Type B pancreatic cell (in vitro differentiated cells): Measurements from ENCODE around the gene CYP24A1. TPM values are rescaled to one million over a fixed set of nuclear protein-coding genes. Genes with fewer than 3 reads are reported as not detected.
"Not testable (repeated sequence)": the region's sequence is repeated elsewhere in the genome, so short reads cannot be mapped to it uniquely, and the experiment has no call there.

Experiments used
- DNase-seq: peaks from one replicate; pipeline ENCODE4 v3.0.0; 2021; ENCODE audit warnings: mixed read lengths; ENCODE audit not compliant: unreplicated experiment; ENCODE audit errors: extremely low spot score
- H3K27ac Mint-ChIP-seq: 2 replicates; pipeline ENCODE4 v1.8.0; 2021; ENCODE audit warnings: mild to moderate bottlenecking, mixed read lengths
- H3K27me3 Mint-ChIP-seq: 2 replicates; pipeline ENCODE4 v1.8.0; 2021; ENCODE audit warnings: mixed read lengths
- H3K36me3 Mint-ChIP-seq: 2 replicates; pipeline ENCODE4 v1.8.0; 2021; ENCODE audit warnings: mixed read lengths
- H3K4me1 Mint-ChIP-seq: one replicate; pipeline ENCODE4 v1.8.0; 2021; ENCODE audit warnings: mixed read lengths; ENCODE audit not compliant: unreplicated experiment
- H3K4me3 Mint-ChIP-seq: 2 replicates; pipeline ENCODE4 v1.8.0; 2021; ENCODE audit warnings: mild to moderate bottlenecking, mixed read lengths
- H3K9me3 Mint-ChIP-seq: 2 replicates; pipeline ENCODE4 v1.8.0; 2021; ENCODE audit warnings: mixed read lengths
- CTCF ChIP-seq: fragments of 200-600 bp; sonication (generic); conservative IDR thresholded peaks from 2 replicates; pipeline ENCODE4 v1.5.0; 2021; ENCODE audit warnings: antibody characterized with exemption, mild to moderate bottlenecking
- total RNA-seq: library from RNA; stranded (reverse); gene quantifications from 2 replicates; pipeline ENCODE4 v1.2.1, GENCODE V29; 2021; ENCODE audit warnings: low replicate concordance

CYP24A1 gene
- total RNA-seq, 1 donor from 2014 or later: 7.1 TPM

- Mint-ChIP-seq H3K4me1 (peaks cover 21% of the 10 kb centered on the region), H3K27ac (peak overlapping the region; percentile 24), H3K4me3 (no peak overlapping the region), H3K27me3 (no peaks in the 10 kb centered on the region), H3K36me3 (no peaks in the 10 kb centered on the region), H3K9me3 (no peaks in the 10 kb centered on the region)
- TF ChIP-seq CTCF: no peak
- DNase-seq: no peak
These were observed 45.8 kb downstream of the CYP24A1 start for GRCh38 chr20:54127855-54128574.

DNA sequence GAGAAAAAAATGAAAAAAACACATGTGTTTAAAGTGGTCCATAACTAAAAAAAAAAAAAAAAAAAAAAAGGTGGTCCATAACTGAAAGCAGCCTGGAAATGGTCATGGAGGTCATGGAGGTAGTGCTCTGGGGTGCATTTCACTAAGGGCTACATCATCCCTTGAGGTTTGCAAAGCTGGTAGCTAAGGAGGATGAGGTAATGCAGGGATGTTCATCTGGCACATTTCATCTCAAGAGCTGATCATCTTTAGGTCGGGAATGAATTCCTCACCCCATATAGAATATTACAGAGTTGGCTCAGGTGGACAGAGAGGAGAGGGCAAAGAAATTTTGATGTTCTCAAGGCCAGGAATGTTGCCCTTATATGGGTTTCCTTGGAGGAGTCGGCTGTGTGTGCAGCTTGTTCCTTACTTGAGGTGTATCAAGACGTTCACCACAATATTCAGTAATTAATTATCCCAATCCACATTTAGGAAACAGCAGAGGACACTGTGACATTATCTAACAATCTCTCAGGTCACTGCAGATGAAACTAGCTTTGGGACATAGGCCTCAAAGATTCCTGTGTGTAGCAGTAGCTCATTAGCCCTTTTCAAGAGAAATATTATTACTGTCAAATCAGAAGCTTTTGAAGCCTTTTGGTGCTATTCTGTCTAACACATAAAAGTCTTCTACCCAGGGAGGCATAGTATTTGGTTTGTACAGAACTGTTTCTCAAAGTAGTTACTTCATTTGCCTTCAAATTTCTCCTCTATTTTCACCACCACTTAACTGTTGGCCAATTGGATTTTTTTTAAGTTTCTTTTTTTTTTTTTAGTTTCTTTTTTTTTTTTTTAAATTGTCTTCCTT, 46.8 kb downstream of the CYP24A1 start:
- TF ChIP-seq CTCF: no peak
- H3K27ac Mint-ChIP-seq: no peak overlapping the region
- H3K36me3 Mint-ChIP-seq: no peaks in the 10 kb centered on the region
- H3K9me3 Mint-ChIP-seq: no peaks in the 10 kb centered on the region
- no peak overlapping the region for H3K4me3 Mint-ChIP-seq
- H3K27me3 Mint-ChIP-seq: no peaks in the 10 kb centered on the region
- peaks cover 20% of the 10 kb centered on the region for H3K4me1 Mint-ChIP-seq
- DNase-seq: no peak

DNA sequence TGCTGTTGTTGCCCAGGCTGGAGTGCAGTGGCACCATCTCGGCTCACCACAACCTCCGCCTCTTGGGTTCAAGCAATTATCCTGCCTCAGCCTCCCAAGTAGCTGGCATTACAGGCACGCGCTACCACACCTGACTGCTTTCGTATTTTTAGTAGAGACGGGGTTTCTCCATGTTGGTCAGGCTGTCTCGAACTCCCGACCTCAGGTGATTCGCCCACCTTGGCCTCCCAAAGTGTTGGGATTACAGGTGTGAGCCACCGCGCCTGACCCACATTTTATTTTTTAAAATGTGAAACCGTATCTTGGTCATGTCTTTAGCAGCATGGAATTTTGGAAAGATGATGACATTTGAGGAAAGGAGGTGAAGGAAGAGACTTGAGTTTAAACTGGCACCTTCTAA, 47.5 kb downstream of the CYP24A1 start:
- not testable (repeated sequence) for H3K27ac Mint-ChIP-seq, H3K4me3 Mint-ChIP-seq, H3K9me3 Mint-ChIP-seq, DNase-seq, H3K36me3 Mint-ChIP-seq, H3K27me3 Mint-ChIP-seq
- peaks cover 20% of the 10 kb centered on the region for H3K4me1 Mint-ChIP-seq

- TF ChIP-seq CTCF: no peak
- Mint-ChIP-seq H3K27me3 (no peaks in the 10 kb centered on the region), H3K9me3 (no peaks in the 10 kb centered on the region), H3K4me1 (peaks cover 20% of the 10 kb centered on the region), H3K4me3 (peak overlapping the region; percentile 32), H3K27ac (peak overlapping the region; percentile 98), H3K36me3 (no peaks in the 10 kb centered on the region)
- DNase-seq: peak; percentile 71
These were observed 50.1 kb downstream of the CYP24A1 start for GRCh38 chr20:54123587-54124180.

DNA sequence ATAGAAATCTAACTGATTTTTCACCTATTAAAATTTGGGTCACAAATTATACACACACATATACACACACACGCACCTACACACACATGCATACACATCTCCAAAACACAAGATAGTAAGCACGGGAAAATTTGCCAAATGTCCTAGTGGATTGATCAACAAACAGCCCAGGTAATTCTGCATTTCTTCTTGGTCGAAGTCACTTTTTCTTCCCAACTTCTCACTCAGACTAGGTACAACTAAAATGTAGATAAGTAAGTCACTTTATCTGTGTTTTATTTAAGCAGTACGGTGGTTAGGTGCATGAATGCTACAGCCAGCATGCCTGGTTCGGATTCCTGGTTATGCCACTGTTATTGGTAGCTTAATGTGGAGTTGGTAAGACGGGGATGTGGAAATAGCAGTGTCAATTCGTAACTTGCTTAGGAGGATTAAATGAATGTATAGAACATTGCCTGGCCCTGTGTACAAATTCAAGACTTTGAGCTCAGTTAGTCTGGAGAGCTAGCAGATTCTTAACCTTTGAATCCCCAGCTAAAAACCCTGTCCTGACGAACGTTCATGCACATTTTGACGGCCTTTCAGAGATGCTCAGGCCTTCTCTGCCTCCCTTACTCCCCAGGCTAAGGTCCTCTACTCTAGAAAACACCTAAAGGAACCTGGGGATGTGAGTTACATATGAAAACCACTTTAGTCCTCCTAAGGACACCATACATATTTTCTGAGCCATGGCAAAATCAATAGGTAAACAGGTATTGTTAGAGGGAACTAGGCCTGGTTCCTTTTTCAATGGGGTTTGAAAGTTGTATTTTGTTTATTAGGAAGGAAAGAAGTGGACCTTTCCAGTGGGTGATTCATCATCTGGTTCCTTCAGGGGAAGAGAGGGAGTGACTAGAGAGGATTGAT, 50.9 kb downstream of the CYP24A1 start:
- Mint-ChIP-seq H3K36me3 (no peaks in the 10 kb centered on the region), H3K4me3 (peak overlapping the region; percentile 32), H3K27me3 (no peaks in the 10 kb centered on the region), H3K27ac (peak overlapping the region; percentile 98), H3K9me3 (no peaks in the 10 kb centered on the region), H3K4me1 (peaks cover 15% of the 10 kb centered on the region)
- no peak for TF ChIP-seq CTCF
- DNase-seq: no peak
